ENCODE results near the gene CIITA. TPM values are rescaled to one million over a fixed set of nuclear protein-coding genes. Genes with fewer than 3 reads are reported as not detected.

Gene CIITA
- total and polyA plus RNA-seq, 4 donors, result 11.5 to 59.6 (median 26.6) TPM

DNA sequence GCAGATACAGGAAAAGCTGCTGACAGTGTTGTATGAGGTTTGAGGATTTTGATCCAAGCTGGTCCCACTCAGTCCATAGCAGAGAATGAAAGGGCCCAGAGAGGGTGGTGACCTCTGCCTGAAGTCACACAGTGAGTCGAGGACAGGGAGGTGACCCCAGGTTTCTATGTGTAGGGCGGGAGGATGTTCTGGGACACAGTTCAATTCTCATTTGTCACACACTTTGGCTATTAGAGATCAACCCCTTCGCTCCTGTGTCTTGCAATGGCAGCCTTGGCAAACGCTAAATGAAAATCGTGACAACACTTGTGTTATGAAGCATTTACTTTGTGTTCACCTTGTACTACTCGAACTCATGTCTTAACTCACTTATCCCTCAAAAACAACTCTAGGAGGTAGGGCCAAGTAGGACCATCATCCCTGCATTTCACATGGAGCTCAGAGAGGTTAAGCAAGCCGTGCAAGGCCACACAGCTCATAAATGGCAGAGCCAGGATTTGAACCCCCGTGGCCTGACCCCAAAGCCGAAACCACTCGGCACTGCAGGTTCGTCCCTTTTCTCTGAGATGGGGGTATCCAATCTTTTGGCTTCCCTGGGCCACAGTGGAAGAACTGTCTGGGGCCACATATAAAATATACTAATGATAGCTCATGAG, 55.1 kb downstream of the CIITA start:
- Histone ChIP-seq H3K9ac (ENCODE audit: insufficient read depth in 1 of 2, low read length in 2 of 2) (no peak overlapping the region), H3K9me3 (ENCODE audit: control insufficient read depth in 4 of 4, insufficient read depth in 3 of 4, low read length in 3 of 4) (no peaks in the 10 kb centered on the region), H3K27me3 (ENCODE audit: control insufficient read depth in 3 of 3, insufficient read depth in 3 of 3, low read length in 2 of 3) (no peaks in the 10 kb centered on the region), H3K36me3 (ENCODE audit: control insufficient read depth in 4 of 4, insufficient read depth in 4 of 4, low read length in 4 of 4) (peaks cover 8 to 16% (median 13%) of the 10 kb centered on the region in 4 donors), H3K4me3 (no peak overlapping the region), H3K27ac (ENCODE audit: low read depth in 1 of 2, low read length in 1 of 2) (no peak overlapping the region), H3K4me1 (ENCODE audit: control insufficient read depth in 5 of 5, insufficient read depth in 5 of 5, low read length in 5 of 5) (peaks cover 15 to 25% (median 21%) of the 10 kb centered on the region in 5 donors)
- TF ChIP-seq, protein P1, sequence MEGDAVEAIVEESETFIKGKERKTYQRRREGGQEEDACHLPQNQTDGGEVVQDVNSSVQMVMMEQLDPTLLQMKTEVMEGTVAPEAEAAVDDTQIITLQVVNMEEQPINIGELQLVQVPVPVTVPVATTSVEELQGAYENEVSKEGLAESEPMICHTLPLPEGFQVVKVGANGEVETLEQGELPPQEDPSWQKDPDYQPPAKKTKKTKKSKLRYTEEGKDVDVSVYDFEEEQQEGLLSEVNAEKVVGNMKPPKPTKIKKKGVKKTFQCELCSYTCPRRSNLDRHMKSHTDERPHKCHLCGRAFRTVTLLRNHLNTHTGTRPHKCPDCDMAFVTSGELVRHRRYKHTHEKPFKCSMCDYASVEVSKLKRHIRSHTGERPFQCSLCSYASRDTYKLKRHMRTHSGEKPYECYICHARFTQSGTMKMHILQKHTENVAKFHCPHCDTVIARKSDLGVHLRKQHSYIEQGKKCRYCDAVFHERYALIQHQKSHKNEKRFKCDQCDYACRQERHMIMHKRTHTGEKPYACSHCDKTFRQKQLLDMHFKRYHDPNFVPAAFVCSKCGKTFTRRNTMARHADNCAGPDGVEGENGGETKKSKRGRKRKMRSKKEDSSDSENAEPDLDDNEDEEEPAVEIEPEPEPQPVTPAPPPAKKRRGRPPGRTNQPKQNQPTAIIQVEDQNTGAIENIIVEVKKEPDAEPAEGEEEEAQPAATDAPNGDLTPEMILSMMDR (IDR thresholded peaks at IDR 0.05; ENCODE audit: control extremely low read depth, extremely low read depth), result no peak
- ATAC-seq (ENCODE audit: insufficient read depth, low FRiP score), result no peak
- 94 to 97% methylated on average over 11 of the region's 11 CpGs for WGBS, 2 donors
- no peak for DNase-seq

- H3K27ac ChIP-seq (ENCODE audit: low read depth in 1 of 2, low read length in 1 of 2), result no peak overlapping the region
- 62 to 79% methylated on average over 11 of the region's 11 CpGs for WGBS, 2 donors
- DNase-seq (no peak), ATAC-seq (ENCODE audit: insufficient read depth, low FRiP score) (no peak)
- no peaks in the 10 kb centered on the region for H3K9me3 ChIP-seq (ENCODE audit: control insufficient read depth in 4 of 4, insufficient read depth in 3 of 4, low read length in 3 of 4)
- no peaks in the 10 kb centered on the region for H3K27me3 ChIP-seq (ENCODE audit: control insufficient read depth in 3 of 3, insufficient read depth in 3 of 3, low read length in 2 of 3)
- H3K4me1 ChIP-seq (ENCODE audit: control insufficient read depth in 5 of 5, insufficient read depth in 5 of 5, low read length in 5 of 5), result peaks cover 20 to 33% (median 25%) of the 10 kb centered on the region in 5 donors
- H3K4me3 ChIP-seq, result no peak overlapping the region
- TF ChIP-seq, protein P1 (IDR thresholded peaks at IDR 0.05; ENCODE audit: control extremely low read depth, extremely low read depth), result no peak
- no peak overlapping the region for H3K9ac ChIP-seq (ENCODE audit: insufficient read depth in 1 of 2, low read length in 2 of 2)
- peaks cover 0 to 13% (median 7%) of the 10 kb centered on the region in 4 donors for H3K36me3 ChIP-seq (ENCODE audit: control insufficient read depth in 4 of 4, insufficient read depth in 4 of 4, low read length in 4 of 4)
Observed at GRCh38 chr16:10932959-10933710, 56.1 kb downstream of the CIITA start.

DNA sequence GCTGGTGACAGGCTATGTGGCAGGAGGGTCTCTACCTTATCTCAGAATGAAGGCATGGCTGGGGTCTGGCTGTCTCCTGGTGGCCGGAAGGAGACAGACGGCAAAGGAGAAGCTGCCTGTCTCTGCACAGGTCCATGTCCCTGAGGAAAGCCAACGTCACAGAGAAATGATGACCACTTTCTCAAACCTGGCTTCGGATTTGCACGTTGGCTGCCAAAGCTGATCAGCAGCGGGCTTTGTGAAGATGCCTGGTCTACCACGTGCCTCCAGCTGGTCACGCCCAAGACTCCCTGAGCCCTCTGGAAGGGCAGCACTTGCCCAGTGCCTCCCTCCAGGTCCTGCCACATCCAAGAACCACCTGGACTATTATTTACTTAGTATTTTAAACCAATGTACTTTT, 56.9 kb downstream of the CIITA start:
- 82 to 89% methylated on average over 8 of the region's 8 CpGs for WGBS, 2 donors
- H3K36me3 ChIP-seq (ENCODE audit: control insufficient read depth in 4 of 4, insufficient read depth in 4 of 4, low read length in 4 of 4), result peaks cover 0 to 11% (median 7%) of the 10 kb centered on the region in 4 donors
- H3K4me1 ChIP-seq (ENCODE audit: control insufficient read depth in 5 of 5, insufficient read depth in 5 of 5, low read length in 5 of 5), result peaks cover 21 to 40% (median 29%) of the 10 kb centered on the region in 5 donors
- ATAC-seq (ENCODE audit: insufficient read depth, low FRiP score) (no peak), DNase-seq (no peak)
- H3K27ac ChIP-seq (ENCODE audit: low read depth in 1 of 2, low read length in 1 of 2), result no peak overlapping the region
- TF ChIP-seq, protein P1 (IDR thresholded peaks at IDR 0.05; ENCODE audit: control extremely low read depth, extremely low read depth), result no peak
- no peaks in the 10 kb centered on the region for H3K9me3 ChIP-seq (ENCODE audit: control insufficient read depth in 4 of 4, insufficient read depth in 3 of 4, low read length in 3 of 4)
- no peaks in the 10 kb centered on the region for H3K27me3 ChIP-seq (ENCODE audit: control insufficient read depth in 3 of 3, insufficient read depth in 3 of 3, low read length in 2 of 3)
- no peak overlapping the region for H3K4me3 ChIP-seq
- no peak overlapping the region for H3K9ac ChIP-seq (ENCODE audit: insufficient read depth in 1 of 2, low read length in 2 of 2)

All from lung (tissue), 12 donors.